Measurements from ENCODE around the gene RSBN1. TPM values are rescaled to one million over a fixed set of nuclear protein-coding genes. Genes with fewer than 3 reads are reported as not detected.

Gene RSBN1
- total and polyA plus RNA-seq, 9 of the 15 experiments (the other 6 are each of a cell fraction or from before 2014, with no cell fraction given), result 4.5 to 24.3 (median 13.0) TPM

DNA sequence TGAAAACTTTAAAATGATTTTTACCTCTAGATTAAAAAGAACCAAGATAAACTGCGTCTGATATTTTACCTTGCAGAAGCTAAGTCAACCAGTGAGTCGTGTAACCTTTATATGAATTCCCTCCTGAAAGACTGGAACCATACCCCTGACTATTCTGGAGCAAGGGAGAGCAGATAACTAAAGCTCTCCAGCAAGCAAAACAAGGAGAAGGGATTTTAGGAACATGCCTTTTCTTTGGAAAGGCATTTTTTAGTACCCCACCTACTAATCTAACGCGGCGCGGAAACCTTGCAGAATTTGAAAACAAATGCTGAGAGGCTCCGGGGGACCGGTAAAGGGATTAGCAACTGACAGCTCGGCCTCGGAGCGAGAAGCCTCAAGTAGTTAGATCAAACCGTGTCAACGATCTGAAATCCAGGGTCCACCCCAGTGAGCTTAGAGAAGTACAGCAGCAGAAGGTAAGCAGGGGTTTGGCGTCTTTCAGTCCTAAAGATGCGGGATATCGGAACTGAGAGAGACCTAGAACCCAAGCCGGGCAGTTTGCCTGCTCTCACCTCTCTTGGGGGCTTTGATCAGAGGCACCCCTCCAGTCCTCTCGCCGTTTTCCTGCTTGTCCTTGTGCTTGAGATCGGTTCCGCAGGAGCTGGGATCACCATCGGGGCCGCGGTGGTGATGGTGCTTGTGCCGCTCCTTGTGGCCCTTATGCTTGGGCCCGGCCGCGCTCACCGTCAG lies 954 bp downstream of the RSBN1 start (continued):
- TF ChIP-seq, protein P1, sequence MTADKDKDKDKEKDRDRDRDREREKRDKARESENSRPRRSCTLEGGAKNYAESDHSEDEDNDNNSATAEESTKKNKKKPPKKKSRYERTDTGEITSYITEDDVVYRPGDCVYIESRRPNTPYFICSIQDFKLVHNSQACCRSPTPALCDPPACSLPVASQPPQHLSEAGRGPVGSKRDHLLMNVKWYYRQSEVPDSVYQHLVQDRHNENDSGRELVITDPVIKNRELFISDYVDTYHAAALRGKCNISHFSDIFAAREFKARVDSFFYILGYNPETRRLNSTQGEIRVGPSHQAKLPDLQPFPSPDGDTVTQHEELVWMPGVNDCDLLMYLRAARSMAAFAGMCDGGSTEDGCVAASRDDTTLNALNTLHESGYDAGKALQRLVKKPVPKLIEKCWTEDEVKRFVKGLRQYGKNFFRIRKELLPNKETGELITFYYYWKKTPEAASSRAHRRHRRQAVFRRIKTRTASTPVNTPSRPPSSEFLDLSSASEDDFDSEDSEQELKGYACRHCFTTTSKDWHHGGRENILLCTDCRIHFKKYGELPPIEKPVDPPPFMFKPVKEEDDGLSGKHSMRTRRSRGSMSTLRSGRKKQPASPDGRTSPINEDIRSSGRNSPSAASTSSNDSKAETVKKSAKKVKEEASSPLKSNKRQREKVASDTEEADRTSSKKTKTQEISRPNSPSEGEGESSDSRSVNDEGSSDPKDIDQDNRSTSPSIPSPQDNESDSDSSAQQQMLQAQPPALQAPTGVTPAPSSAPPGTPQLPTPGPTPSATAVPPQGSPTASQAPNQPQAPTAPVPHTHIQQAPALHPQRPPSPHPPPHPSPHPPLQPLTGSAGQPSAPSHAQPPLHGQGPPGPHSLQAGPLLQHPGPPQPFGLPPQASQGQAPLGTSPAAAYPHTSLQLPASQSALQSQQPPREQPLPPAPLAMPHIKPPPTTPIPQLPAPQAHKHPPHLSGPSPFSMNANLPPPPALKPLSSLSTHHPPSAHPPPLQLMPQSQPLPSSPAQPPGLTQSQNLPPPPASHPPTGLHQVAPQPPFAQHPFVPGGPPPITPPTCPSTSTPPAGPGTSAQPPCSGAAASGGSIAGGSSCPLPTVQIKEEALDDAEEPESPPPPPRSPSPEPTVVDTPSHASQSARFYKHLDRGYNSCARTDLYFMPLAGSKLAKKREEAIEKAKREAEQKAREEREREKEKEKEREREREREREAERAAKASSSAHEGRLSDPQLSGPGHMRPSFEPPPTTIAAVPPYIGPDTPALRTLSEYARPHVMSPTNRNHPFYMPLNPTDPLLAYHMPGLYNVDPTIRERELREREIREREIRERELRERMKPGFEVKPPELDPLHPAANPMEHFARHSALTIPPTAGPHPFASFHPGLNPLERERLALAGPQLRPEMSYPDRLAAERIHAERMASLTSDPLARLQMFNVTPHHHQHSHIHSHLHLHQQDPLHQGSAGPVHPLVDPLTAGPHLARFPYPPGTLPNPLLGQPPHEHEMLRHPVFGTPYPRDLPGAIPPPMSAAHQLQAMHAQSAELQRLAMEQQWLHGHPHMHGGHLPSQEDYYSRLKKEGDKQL (CRISPR knock-in tag; IDR thresholded peaks at IDR 0.05; ENCODE audit: borderline replicate concordance), result peak; percentile 30; the same call in 1 of the 2 replicates
- TF ChIP-seq, protein P2, sequence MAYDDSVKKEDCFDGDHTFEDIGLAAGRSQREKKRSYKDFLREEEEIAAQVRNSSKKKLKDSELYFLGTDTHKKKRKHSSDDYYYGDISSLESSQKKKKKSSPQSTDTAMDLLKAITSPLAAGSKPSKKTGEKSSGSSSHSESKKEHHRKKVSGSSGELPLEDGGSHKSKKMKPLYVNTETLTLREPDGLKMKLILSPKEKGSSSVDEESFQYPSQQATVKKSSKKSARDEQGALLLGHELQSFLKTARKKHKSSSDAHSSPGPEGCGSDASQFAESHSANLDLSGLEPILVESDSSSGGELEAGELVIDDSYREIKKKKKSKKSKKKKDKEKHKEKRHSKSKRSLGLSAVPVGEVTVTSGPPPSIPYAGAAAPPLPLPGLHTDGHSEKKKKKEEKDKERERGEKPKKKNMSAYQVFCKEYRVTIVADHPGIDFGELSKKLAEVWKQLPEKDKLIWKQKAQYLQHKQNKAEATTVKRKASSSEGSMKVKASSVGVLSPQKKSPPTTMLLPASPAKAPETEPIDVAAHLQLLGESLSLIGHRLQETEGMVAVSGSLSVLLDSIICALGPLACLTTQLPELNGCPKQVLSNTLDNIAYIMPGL (CRISPR knock-in tag; IDR thresholded peaks at IDR 0.05), result no peak
- no peak for TF ChIP-seq PHB (CRISPR knock-in tag; IDR thresholded peaks at IDR 0.05)
- TF ChIP-seq KLF10 (CRISPR knock-in tag; IDR thresholded peaks at IDR 0.05), result no peak
- 0 out of 2 replicates have a peak, but pooled peaks have one; percentile 22 for TF ChIP-seq ZBTB1 (CRISPR knock-in tag; IDR thresholded peaks at IDR 0.05; ENCODE audit: borderline replicate concordance, low read depth)
- no peak for TF ChIP-seq RBM17 (IDR thresholded peaks at IDR 0.05; ENCODE audit: borderline replicate concordance, low read depth, low read length)
- no peak for TF ChIP-seq PPARD (CRISPR knock-in tag; IDR thresholded peaks at IDR 0.05)
- TF ChIP-seq, protein P3, sequence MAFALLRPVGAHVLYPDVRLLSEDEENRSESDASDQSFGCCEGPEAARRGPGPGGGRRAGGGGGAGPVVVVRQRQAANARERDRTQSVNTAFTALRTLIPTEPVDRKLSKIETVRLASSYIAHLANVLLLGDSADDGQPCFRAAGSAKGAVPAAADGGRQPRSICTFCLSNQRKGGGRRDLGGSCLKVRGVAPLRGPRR (CRISPR knock-in tag; IDR thresholded peaks at IDR 0.05), result no peak
- no peak for TF ChIP-seq TCF3 (CRISPR knock-in tag; IDR thresholded peaks at IDR 0.05)
- no peak for TF ChIP-seq ATF1 (CRISPR knock-in tag; IDR thresholded peaks at IDR 0.05)
- TF ChIP-seq ATF1 (tag; IDR thresholded peaks at IDR 0.05), result no peak
- no peak for TF ChIP-seq NFYB (IDR thresholded peaks at IDR 0.05; ENCODE audit: extremely low read depth, insufficient read length)
- no peak for TF ChIP-seq KDM1A (IDR thresholded peaks at IDR 0.05)
- TF ChIP-seq PTTG1 (tag; IDR thresholded peaks at IDR 0.05; ENCODE audit: low read depth), result no peak
- TF ChIP-seq BCL6 (CRISPR knock-in tag; IDR thresholded peaks at IDR 0.05), result no peak
- no peak for TF ChIP-seq POU5F1 (IDR thresholded peaks at IDR 0.05; ENCODE audit: borderline replicate concordance, low read depth, low read length, partially characterized antibody)
- no peak for TF ChIP-seq MAFF (IDR thresholded peaks at IDR 0.05; ENCODE audit: low read length)
- no peak for TF ChIP-seq PML (IDR thresholded peaks at IDR 0.05; ENCODE audit: low read length)
- no peak for TF ChIP-seq HNRNPLL (IDR thresholded peaks at IDR 0.05; ENCODE audit: low read depth, low read length, poor library complexity, severe bottlenecking)
- TF ChIP-seq, protein P4, sequence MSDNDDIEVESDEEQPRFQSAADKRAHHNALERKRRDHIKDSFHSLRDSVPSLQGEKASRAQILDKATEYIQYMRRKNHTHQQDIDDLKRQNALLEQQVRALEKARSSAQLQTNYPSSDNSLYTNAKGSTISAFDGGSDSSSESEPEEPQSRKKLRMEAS (CRISPR knock-in tag; IDR thresholded peaks at IDR 0.05), result no peak
- no peak for TF ChIP-seq MTF1 (CRISPR knock-in tag; IDR thresholded peaks at IDR 0.05; ENCODE audit: borderline replicate concordance)
